Measurements from ENCODE around the gene TNIK.

DNA sequence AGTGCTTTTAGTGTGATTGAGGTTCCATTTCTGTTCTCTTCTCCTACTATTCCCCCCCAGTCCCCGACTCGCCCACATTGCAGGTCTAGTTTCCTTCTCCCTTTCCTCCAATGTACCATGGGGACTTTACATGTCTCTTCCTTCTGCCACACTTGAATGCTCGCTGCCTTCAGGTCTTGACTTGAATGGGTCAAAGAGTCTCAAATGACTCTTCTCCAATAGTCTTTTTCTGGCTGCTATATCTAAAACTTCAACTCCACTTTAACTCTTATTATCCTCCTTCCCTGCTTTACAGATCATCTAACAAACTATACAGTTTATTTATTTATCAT, 219.7 kb downstream of the TNIK start:
- TF ChIP-seq, protein P1, sequence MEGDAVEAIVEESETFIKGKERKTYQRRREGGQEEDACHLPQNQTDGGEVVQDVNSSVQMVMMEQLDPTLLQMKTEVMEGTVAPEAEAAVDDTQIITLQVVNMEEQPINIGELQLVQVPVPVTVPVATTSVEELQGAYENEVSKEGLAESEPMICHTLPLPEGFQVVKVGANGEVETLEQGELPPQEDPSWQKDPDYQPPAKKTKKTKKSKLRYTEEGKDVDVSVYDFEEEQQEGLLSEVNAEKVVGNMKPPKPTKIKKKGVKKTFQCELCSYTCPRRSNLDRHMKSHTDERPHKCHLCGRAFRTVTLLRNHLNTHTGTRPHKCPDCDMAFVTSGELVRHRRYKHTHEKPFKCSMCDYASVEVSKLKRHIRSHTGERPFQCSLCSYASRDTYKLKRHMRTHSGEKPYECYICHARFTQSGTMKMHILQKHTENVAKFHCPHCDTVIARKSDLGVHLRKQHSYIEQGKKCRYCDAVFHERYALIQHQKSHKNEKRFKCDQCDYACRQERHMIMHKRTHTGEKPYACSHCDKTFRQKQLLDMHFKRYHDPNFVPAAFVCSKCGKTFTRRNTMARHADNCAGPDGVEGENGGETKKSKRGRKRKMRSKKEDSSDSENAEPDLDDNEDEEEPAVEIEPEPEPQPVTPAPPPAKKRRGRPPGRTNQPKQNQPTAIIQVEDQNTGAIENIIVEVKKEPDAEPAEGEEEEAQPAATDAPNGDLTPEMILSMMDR (IDR thresholded peaks at IDR 0.05): no peak
- TF ChIP-seq POLR2A (IDR thresholded peaks at IDR 0.05) (no peak), POLR2AphosphoS5 (IDR thresholded peaks at IDR 0.05) (no peak), EP300 (IDR thresholded peaks at IDR 0.05) (no peak)

All from upper lobe of left lung (tissue), 4 donors.